Stimulated activated CD4-positive, alpha-beta T cell treated with anti-CD3 and anti-CD28 coated beads, TNF-alpha, amount 100 ng/mL, for 48 hours (primary cell): ENCODE data around the gene ZDHHC7.
A peak's percentile ranks its signal among the peaks of the same experiment; 100 is the strongest.
"Not testable (repeated sequence)": the region's sequence is repeated elsewhere in the genome, so short reads cannot be mapped to it uniquely, and the experiment has no call there.

Experiments
- DNase-seq, 3 donors: peaks; one replicate each; pipeline ENCODE4 v3.0.0-alpha.2; 2020; ENCODE audit warnings: low read depth in 3 of 3

The ZDHHC7 gene

DNA sequence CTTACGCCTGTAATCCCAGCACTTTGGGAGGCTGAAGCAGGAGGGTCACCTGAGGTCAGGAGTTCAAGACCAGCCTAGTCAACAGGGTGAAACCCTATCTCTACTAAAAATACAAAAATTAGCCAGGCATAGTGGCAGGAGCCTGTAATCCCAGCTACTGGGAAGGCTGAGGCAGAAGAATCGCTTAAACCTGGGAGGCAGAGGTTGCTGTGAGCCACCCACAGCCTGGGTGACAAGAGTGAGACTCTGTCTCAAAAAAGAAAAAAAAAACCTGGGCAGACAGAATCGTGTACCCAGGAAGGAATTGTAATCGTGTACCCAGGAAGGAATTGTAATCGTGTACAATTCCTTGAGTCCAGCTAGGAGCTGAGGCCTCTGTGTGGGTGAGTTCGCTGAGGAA is 72.7 kb downstream of the ZDHHC7 start:
- not testable (repeated sequence) for DNase-seq

DNA sequence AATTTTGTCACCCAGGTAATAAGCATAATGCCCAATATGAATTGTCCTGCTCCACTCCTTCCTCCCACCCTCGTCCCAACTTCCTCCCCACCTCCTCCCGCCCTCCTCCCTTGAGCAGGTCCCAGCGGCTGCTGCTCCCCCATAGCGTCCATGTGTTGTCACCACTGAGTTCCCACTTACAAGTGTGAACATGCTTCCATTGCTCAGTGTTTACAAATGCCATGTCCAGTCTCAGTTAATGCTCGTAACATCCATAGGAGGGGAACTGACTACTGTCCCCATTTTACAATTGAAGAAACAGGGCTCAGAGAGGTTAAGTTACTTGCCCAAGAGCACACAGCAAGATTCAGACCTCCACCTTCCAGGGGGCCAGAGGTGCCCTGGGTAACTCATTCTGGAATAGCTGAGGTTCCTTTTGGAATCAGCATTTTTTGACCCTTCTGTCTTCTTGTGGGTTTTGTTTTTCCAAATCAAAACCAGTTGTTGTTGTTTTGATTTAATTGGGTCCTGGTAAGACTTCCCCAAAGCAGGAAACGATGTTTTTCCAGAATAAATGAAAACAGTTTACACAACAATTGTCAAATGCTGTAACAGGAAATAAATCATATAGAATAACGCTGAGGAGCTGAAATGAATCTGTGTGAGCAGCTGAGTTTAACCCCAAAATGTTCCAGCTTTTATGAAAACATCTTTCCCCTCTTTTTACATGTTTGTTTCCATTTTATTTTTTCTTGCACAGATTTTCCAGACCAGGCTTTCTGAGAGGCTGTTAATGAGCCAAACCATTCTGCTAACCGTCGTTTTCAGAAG is 73.9 kb downstream of the ZDHHC7 start:
- no peak for DNase-seq

DNA sequence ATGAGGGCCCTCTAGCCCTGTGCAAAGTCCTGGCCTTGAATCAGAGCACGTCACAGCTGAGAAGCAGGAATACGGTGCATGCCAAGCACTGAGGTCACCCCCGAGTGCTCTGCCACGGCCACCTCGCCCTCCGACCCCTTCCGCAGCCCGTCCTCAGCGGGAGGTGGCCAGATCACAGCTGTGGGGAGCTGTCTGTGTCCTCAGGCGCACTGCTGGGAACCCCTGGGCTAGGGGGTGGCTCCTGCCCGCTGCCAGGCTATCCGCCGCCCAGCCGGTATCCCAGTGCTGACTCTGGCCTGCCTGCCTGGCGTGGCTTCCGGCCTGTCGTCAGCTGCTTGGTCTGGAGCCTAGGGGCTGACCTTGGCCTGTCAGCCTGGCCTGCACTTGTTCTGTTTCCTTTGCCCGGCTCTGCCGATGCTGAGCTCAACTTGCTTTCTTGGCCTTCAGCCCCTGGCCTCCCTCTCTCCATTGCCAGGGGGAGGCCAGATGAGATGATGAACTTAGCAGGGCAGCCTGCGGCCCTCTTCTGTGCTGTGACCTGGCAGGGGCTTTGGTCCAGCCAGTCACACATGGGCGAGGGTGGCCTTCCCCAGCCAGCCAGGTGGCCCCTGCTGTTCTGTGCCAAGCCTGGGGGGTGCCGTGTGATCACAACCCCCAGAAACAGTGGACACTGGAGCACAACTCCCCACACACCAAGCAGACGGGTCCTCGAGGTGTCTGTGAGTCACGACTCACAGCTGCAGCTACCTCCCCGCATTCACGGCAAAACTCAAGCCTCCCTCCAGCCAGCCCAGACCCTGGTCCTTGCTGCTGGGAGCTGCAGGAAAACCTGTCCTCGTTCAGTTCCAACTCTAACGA is 77.3 kb downstream of the ZDHHC7 start:
- DNase-seq, result no peak

DNA sequence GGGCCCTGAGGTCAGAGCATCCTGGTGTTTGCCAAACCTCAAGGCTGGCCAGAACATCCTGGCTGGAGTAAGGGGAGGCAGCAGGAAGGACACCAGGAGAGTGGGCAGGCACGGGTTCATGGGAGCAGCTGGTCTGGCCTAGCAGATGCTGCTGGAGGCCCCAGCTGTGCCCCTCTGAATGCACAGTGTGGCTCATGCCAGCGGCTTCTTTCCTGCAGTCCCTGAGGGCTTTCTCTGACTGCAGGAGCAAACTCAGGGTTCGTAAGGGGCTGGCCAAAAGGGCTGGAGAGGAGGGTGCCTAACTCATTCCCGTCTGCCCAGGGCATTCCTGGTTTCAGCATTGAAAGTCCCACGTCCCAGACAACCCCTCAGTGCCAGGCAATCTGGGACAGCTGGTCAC is 78.7 kb downstream of the ZDHHC7 start:
- DNase-seq, result no peak

DNA sequence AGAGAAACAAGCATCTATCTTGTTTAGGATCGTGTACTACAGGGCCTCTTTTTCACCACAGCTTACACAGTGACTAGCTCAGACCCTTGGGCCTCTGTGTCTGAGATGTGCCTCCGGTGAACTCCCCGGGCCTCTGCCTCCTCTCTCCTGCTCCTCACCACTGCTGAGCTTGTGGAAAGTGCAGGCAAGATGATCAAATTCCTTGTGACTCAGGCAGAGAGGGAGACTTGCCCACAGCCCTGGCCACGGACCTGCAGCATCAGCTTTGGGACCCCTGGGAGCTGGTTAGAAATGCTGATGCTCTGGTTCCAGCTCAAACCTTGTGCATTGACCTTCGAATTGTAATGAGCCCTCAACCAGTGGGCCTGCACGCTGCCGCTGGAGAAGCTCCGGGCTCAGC is 79.8 kb downstream of the ZDHHC7 start:
- no peak for DNase-seq

DNA sequence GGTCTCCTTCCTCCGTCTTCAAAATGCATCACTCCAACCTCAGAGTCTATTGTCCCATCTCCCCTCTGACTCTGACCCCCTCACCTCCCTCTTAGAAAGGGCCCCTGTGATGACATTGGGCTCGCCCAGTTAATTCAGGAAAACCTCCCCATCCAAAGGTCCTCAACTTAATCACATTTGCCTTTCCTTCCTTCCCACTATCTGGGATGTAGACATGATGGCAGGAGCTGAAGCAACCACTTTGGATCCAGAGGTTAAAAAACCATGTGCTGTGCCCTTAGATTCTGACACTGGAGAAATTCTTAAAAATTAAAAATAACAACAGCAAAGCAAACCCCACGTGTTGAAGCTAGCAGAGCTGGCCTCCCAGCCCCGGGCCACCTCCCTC is 80.2 kb downstream of the ZDHHC7 start:
- no peak for DNase-seq

DNA sequence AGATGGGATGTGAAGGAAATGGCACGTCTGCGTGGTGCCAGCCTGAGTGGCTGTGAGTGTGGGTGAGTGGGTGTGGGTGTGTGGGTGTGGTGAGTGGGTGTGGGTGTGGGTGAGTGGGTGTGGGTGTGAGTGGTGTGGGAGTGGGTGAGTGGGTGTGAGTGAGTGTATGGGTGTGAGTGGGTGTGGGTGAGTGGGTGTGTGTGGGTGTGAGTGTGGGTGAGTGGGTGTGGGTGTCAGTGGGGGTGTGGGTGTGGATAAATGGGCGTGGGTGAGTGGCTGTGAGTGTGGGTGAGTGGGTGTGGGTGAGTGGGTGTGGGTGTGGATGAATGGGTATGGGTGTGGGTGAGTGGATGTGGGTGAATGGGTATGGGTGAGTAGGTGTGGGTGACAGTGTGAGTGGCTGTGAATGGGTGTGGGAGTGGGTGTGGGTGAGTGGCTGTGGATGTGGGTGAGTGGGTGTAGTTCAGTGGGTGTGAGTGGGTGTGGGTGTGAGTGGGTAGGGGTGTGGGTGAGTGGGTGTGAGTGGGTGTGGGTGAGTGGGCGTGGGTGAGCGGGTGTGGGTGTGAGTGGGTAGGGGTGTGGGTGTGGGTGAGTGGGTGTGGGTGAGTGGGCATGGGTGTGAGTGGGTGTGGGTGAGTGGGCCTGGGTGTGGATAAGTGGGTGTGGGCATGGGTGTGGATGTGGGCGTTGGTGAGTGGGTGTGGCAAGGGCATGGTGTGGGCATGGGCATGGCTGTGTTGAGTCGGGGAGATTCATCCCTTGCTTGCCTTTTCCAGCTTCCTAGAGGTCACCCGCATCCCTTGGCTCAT is 80.8 kb downstream of the ZDHHC7 start:
- DNase-seq, result no peak

DNA sequence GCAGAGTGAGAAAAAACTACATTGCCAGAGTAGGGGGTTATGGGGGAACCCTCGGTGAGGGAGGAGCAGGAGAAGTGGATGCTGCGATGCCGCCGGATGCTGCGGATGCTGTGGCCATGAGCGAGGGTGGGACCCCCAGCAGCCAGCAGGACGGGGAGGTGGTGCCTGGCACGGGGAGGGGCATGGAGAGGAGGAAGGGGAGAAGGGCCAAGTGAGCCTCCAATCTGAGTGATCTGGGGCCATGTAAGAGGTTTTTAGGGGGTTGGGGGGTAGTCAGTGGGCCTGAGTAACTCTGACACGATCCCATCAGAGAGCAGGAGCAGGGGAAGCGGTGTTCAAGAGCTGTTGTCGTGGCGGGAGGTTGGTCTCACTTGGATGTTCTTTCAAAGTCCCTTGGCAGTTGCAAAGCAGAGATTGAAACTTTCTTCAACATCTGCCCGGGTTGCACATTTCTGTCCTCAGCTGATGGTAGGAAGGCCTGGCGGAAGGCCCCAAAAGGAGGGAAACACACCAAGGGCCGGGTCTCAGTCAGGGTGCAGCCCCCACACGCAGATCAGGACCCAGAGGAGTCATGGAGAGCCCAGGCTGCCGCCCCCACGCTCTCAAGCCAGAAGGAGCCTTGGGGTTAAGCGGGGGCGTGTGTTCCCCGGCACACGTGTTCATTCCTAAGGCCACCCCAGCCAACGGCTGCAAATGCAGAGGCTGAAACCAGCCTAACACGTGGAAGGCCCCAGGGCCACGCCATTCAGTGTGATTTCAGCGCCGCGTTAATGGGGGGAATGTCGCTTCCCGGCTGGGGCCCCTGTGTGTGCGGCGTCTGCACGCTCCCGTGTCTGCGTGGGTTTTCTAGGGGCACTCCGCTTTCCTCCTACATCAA is 81.7 kb downstream of the ZDHHC7 start:
- no peak for DNase-seq

DNA sequence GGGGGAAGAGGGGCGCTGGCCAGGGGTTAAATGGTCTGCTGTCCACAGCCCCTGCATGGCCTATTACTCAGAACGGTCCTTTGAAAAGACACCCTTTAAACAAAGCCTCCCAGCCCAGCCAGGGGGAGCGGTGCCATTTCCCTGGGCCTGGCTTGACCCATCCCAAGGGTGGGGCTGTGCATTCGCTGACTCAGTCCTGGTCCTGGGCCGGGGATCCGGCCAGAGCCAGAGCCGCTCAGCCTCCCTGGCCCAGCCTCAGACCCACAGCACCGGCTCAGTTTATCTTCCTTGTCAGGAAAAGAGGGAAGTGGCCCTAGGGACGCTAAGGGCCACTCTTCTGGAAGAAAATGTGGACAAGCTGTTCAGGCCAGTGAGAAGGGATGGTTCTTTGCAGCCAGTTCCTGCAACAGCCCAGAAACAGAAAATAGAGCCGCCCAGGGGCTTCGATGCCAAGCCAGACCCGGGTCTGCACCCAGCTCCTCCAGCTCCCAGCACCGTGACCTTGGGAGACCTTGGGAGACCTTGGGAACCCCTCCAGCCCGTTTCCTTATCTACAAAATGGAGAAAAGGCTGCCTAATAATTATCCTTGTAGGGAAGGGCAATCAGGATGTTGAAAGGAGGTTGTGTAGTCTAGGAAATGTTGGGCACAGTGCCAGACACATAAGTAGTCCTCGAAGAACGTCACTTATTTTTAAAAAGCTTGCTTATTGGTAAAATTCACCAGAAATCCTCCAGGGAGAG is 82.5 kb downstream of the ZDHHC7 start:
- no peak for DNase-seq

DNA sequence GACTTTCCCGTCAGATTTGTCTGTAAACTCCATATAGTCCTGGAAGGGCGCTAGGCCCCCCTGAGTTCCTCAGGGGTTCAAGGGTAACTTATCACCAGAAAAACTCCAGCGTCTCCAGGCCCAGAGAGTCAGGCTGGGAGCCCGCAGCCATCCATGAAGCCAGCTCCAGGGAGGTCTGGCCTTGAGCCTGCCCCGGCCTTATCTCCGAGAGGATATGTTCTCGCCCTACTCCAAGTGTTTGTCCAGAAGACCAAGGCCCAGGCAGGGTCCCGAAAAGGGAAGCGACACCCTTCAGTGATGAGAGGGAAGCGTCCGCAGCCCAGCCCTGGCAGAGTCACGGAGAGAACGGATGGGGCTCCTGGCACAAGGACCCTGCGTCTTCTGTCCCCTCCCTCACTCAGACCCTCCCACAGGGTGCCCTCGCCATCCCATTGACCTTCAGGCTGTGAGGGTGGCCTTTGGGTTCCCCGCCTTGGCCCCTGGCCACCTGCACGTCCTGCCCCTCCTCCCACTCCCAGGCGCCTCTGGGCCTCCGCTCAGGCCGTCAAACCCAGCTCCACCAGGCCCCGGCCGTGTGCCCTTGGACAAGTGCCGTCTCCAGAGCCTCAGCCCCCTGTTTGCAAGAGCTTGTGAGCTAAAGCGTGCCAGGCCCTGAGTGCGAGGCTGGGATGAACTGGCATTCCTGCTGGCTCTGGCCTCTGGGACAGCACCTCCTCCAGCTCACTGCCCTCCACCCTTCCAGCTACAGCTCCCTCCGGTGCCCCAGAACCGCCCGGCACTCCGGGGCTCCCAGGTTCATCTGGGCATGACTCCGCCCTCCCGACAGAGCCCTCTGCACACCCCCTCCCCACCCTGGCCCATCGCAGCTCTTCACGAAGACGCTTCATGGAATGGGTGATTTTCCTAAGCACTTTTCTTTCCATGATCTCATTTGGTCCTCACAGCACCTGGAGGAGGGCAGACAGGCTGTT is 83.4 kb downstream of the ZDHHC7 start:
- DNase-seq, result no peak

DNA sequence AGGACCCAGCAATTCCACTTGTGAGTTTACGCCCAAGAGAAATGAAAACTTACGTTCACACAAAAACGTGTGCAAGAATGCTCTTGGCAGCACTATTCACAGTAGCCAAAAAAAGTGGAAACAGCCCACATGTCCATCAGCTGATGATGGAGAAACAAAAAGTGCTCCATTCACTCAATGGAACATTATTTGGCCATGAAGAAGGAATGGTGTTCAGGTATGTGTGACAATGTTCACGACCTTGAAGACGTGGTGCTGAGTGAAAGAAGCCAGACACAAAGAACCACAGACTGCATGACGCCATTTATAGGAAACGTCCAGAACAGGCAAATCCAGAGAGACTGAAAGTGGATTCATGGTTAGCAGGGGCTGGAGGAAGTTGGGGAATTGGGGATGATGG is 84.9 kb downstream of the ZDHHC7 start:
- DNase-seq, result no peak

DNA sequence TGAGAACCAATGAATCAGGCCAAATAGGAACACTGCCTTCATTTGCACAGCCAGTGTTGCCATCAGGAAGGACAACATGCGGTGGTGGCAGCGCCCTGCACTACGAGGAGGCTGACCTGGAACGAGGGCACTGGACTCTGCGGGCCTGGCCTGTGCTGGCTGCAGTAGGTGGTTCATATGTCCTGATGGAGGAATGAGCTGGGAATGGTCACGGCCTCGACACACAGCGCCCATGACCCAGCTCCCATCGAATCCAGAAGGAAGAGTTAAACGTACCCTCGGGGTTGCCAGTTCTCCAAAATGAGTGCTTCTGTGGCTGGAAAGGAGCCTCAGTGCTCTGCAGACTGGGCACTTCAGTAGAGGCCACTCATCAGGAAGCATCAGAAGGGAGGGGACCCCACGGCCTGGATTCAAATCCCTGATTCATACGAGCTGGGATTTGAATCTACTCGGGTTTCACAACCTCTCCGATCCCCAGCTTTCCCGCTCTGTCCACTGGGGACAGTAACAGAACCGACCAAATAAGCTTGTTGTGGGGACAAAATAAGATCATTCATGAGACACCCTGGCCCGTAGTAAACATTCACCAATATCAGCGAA is 85.5 kb downstream of the ZDHHC7 start:
- DNase-seq, result no peak

DNA sequence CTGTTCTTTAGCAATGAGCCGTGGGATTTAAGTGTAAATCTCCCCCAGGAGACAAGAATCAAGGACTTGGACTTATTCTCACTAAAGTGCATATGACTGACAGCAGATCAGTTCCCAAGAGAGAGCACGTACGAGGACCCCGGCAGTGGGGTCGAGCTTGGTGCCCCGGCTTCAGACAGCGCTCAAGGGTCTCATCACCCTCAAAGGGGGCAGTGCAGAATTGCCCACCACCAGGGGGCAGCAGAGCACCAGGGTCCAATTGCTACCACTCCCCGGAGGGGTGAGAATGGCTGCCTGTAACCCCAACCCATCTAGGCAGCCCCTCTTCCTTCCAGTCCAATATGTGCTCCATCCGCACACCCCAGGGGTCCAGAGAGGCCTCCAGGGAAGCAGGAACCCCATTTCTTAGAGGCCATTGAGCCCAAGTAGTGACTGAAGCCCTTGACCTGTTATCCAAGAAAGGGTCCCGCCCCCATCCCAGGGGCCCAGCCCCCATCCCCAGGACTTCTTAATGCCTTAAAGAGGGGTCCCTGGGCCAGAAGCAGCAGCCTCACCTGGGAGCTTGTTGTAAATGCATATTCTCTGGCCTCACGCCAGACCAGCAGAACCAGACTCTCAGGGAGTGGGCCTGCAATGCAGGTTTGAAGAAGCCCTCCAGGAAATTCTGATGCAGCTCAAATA is 86.1 kb downstream of the ZDHHC7 start:
- DNase-seq, result peak; percentile 36 to 60 (median 57)

DNA sequence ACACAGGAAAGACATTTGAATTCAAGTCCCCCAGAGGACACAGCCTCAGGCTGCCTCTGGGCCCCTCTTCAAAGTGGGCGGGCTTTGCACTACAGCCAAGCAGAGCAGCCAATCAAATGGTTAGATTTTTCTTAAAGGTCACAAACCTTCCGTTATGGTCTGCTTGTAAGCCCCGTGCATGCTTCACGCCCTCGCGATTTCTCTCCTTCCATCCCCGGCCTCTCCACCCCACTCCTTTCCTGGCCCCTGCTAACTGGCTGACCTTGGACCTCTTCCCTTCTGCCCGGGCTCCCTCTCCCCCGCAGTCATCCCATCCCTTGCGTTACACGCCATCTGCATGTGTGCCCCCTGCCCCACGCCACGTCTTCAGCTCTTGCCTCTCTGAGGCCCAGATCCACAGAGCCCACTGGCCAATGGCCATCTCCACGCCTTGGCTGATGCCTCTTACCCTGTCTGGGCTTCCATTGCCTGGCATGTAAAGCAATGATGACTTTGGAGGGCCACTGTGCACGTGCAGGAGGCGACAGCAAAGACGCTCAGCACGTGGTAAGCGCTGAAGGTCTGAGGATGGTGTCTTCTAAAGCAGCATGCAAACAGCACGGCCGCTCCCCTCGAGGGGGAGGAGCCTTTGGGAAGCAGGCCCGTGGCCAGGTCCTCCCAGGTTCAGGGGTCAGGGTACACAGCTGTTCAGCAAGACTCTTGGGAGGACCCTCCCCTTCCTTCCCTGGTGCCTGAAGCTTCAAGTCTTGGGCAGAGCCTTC is 86.8 kb downstream of the ZDHHC7 start:
- DNase-seq, result no peak
